GM21515 (cell line): Measurements from ENCODE around the gene SLX4IP.

Experiments
- ATAC-seq: cut with Tn5 transposase; IDR thresholded peaks from one replicate; pipeline ENCODE4 v1.9.1; 2021; ENCODE audit not compliant: unreplicated experiment

The SLX4IP gene

GRCh38 chr20:10658876-10659632 lies 223.9 kb downstream of the SLX4IP start:
- no peak for ATAC-seq

- ATAC-seq = no peak
Observed at GRCh38 chr20:10659651-10660601, 224.8 kb downstream of the SLX4IP start.

- no peak for ATAC-seq
Observed at GRCh38 chr20:10660661-10661060, 225.6 kb downstream of the SLX4IP start.

- ATAC-seq = no peak
Observed at GRCh38 chr20:10661261-10661660, 226.2 kb downstream of the SLX4IP start.

GRCh38 chr20:10662151-10662550 lies 227.0 kb downstream of the SLX4IP start:
- ATAC-seq = no peak

- no peak for ATAC-seq
Observed at GRCh38 chr20:10662661-10663458, 227.8 kb downstream of the SLX4IP start.

- ATAC-seq = no peak
Observed at GRCh38 chr20:10663756-10664155, 228.7 kb downstream of the SLX4IP start.

- no peak for ATAC-seq
Observed at GRCh38 chr20:10665027-10665561, 230.0 kb downstream of the SLX4IP start.

- no peak for ATAC-seq
Observed at GRCh38 chr20:10665791-10666190, 230.7 kb downstream of the SLX4IP start.

GRCh38 chr20:10666221-10667076 lies 231.3 kb downstream of the SLX4IP start:
- no peak for ATAC-seq

GRCh38 chr20:10667077-10667401 lies 231.9 kb downstream of the SLX4IP start:
- ATAC-seq = no peak

- no peak for ATAC-seq
Observed at GRCh38 chr20:10667560-10668167, 232.6 kb downstream of the SLX4IP start.

GRCh38 chr20:10668677-10669368 lies 233.7 kb downstream of the SLX4IP start:
- no peak for ATAC-seq

GRCh38 chr20:10669843-10670446 lies 234.8 kb downstream of the SLX4IP start:
- no peak for ATAC-seq

GRCh38 chr20:10670501-10671220 lies 235.6 kb downstream of the SLX4IP start:
- ATAC-seq = peak; percentile 30

GRCh38 chr20:10671221-10671918 lies 236.3 kb downstream of the SLX4IP start:
- ATAC-seq = peak; percentile 35

- no peak for ATAC-seq
Observed at GRCh38 chr20:10671919-10672623, 237.0 kb downstream of the SLX4IP start.
